SIG-M5 treated with dmso at 0.1 percent for 504 hours (cell line): ENCODE data around the gene IL1B.

Experiments
- DNase-seq: peaks from one replicate; lab custom pipeline; 2025; ENCODE audit not compliant: unreplicated experiment; lab: John Stamatoyannopoulos, UW

The IL1B gene

GRCh38 chr2:112807233-112807807 lies 29.3 kb downstream of the IL1B start:
- no peak for DNase-seq

GRCh38 chr2:112805542-112805941 lies 31.0 kb downstream of the IL1B start:
- DNase-seq, result no peak

GRCh38 chr2:112803691-112804521 lies 32.7 kb downstream of the IL1B start:
- DNase-seq, result no peak

- no peak for DNase-seq
Measured at GRCh38 chr2:112800881-112801583, 35.5 kb downstream of the IL1B start.

- DNase-seq, result peak; percentile 39
Measured at GRCh38 chr2:112798979-112799975, 37.3 kb downstream of the IL1B start.

GRCh38 chr2:112796486-112796885 lies 40.1 kb downstream of the IL1B start:
- no peak for DNase-seq

GRCh38 chr2:112795774-112796173 lies 40.8 kb downstream of the IL1B start:
- peak; percentile 40 for DNase-seq

GRCh38 chr2:112794841-112795240 lies 41.7 kb downstream of the IL1B start:
- no peak for DNase-seq

- DNase-seq, result peak; percentile 95
Measured at GRCh38 chr2:112794131-112794733, 42.3 kb downstream of the IL1B start.

- DNase-seq, result peak; percentile 95
Measured at GRCh38 chr2:112793449-112793978, 43.1 kb downstream of the IL1B start.

- DNase-seq, result no peak
Measured at GRCh38 chr2:112792419-112792818, 44.2 kb downstream of the IL1B start.

- no peak for DNase-seq
Measured at GRCh38 chr2:112791693-112792230, 44.8 kb downstream of the IL1B start.

- no peak for DNase-seq
Measured at GRCh38 chr2:112791019-112791418, 45.6 kb downstream of the IL1B start.

- DNase-seq, result no peak
Measured at GRCh38 chr2:112790305-112790704, 46.3 kb downstream of the IL1B start.

GRCh38 chr2:112789186-112789585 lies 47.4 kb downstream of the IL1B start:
- no peak for DNase-seq

- no peak for DNase-seq
Measured at GRCh38 chr2:112788653-112789052, 47.9 kb downstream of the IL1B start.

- peak; percentile 93 for DNase-seq
Measured at GRCh38 chr2:112787729-112788393, 48.7 kb downstream of the IL1B start.

- no peak for DNase-seq
Measured at GRCh38 chr2:112787294-112787693, 49.3 kb downstream of the IL1B start.
